COLO668 (cell line): ENCODE measurements around the gene MAST3.

Experiments used
- DNase-seq: peaks from one replicate; lab custom pipeline; 2025; ENCODE audit not compliant: unreplicated experiment; lab: John Stamatoyannopoulos, UW

Gene MAST3

DNA sequence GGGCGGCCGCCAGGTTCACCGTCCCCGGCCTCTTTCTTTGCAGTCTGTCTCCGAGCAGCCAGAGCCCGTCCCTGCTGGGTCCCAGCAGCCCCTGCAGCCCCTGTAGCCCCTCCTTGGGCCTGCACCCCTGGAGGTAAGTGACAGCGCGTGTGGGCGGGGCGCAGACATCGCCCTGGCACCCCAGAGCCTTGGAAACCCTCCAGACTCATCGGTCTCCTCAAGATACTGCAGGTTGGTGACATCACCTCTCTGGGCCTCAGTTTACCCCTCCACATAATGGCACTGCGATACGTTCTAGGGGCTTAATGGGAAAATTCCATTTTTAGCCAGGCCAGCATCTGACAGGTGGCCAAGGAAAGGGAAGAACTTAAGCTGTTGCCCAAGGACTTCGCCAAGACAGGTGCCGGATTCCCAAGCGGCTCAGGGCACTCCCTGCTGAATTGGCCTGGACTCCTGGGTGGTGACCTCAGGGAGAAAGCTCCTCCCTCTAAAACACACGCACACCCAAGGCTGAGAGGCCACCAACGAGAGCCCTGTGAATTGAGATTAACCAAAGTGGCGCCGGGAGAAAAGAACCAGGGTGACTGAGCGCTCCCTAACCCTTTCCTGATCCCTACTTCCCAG is 13.1 kb downstream of the MAST3 start:
- DNase-seq, result no peak

DNA sequence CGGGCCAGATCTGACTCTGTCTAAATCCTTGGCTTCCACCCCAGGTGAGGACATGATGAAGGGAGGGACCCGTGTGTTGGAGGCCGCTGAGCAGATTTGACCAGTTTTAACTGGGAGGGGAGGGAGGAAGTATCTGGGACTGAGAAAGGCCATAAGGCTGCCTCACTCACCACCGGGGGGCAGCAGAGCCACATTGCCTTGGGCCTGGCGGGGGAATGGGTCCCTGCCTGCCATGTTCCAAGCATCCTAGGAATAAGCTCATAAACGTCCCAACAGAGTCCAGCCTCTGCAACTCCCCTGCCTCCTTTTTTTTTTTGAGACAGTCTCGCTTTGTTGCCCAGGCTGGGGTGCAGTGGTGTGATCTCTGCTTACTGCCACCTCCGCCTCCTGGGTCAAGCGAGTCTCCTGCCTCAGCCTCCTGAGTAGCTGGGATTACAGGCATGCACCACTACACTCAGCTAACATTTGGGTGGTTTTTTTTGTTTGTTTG is 15.5 kb downstream of the MAST3 start:
- peak; percentile 87 for DNase-seq

DNA sequence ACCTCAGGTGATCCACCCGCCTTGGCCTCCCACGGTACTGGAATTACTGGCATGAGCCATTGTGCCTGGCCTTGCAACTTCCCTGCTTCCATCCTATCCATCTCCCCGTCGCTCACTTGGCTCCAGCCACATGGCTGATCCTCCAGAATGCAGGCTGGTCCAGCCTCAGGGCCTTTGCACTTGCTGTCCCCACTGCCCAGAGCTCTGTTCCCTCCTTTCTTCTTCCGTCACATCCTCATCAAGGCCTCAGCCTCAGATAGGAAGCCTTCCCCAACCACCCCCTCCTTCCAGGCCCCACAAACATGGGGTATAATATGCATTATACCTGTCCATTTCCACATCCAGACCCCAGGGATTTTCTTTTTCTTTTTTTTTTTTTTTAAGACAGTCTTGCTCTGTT is 16.2 kb downstream of the MAST3 start:
- DNase-seq, result no peak

DNA sequence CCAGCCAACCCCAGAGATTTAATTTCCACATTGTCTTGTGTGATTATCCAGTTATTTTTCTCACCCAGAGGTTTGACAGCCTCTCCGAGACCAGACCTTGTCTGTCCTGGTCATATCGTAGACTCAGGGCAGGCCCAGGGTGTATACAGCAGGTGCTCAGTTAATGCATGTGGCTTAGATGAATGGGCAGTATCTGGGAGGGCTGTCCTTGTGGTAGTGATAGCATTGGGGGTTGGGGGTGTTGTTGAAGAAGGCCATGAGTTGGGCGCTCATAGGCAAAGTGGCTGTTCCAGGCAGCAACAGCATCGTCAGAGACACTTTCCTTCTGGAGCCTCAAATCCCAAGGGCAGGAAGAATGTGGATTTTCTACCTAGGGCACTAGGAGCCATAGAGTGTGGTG is 16.9 kb downstream of the MAST3 start:
- DNase-seq, result no peak

DNA sequence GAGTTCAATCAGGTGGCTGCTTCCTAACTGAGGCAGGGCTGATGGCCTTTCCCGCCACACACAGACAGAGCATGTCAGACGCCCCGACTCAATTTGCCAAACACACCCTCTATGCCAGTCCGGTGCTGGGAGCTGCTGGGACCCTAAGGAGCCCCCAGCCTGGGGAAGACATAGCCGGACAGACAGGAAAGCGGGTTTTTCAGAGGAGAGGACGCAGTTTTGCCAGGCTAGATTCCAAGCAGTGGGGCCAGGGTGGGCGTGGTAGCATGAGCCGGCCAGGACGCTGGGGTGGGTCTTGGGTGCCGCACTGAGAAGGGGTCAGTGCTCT is 19.8 kb downstream of the MAST3 start:
- no peak for DNase-seq

DNA sequence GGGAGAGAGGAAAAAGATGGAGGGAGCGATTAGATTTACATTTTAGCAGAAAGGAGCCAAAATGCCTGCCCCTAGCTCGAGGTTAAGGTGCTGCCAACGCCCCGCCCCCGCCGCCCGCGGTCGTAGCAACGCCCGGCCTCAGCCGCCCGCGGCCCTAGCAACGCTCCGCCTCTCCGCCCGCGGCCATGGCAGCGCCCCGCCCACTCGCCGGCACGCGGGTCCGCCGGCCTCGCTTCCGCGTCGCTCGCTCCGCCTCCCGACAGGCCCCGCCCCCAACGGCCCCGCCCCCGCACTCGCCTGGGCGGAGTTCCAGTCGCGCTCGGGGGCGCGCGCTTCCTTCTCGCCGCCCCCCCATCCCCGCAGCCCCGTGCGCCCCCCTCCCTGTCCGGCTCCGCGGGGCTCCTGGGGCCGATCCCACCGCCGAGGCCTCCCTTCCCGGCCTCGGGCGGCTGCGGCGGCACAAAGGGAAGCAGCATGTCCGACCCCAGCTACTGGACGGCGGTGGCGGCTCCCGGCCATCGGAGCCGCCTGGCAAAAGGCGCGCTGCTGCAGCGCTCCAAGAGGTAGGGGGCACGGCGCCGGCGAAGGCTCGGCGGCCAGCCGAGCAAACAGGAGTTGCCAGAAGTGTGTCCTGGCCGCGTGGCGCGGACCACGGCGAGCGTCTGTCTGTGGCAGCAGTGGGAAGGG is 20.3 kb downstream of the MAST3 start:
- DNase-seq, result peak; percentile 94

DNA sequence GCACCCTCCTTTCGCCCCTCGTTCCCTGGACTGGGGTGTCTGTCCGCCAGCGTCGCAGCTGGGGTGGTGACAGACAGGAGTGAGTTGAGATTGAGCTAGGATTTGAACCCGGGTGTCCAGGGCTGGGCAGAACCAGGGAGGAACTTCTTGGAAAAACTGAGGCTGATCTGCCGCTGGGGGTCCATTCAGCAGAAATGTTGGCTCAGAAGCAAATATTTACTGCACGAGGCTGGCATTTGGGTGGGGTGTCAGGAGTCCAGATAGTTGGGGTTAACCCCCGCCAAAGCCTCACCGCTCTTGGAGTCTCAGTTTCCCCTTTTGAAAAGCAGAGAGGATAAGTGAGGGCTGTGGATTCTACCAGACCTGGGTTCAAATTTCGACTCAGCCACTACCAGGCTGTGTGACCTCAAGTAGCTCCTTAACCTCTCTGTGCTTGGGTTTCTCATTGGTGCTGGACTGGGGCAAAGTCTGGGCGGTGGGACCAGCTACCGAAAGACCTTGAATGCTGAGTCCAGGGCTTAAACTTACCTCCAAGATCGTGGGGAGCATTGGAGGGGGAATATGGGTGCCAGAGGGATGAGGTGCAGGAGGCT is 20.9 kb downstream of the MAST3 start:
- DNase-seq, result no peak

DNA sequence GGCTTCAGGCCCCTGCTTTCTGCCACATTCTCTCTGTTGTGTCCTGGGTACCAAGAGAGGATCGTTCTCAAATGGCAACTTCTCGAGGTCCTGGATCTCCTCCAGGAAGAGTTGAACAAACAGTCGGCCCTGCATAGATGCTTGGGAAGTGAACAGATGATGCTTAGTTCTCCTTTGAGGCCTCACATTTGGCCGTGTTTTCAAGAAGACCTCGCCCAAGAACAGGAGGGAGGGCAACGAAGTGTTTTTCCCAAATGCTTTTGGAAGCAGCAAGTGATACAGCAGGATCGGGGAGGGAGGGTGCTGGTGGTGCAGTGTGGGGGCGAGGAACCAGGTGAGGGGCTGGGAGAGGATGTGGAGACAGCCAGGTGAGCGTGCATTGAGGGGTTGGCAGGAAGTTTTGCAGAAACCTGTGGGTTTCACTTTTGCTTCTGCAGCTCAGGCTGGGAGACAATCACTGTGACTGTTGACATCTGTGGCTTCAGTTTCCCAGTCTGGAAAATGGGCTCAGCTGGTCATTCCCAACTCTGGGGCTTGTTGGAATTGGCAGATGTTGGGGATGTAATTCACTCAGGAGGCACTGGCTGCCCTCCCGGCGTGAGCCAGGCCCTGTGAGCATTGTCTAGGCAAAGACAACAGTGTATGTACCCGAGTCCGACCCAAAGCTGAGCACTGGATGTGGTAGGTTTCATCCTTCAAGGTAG is 21.6 kb downstream of the MAST3 start:
- no peak for DNase-seq

DNA sequence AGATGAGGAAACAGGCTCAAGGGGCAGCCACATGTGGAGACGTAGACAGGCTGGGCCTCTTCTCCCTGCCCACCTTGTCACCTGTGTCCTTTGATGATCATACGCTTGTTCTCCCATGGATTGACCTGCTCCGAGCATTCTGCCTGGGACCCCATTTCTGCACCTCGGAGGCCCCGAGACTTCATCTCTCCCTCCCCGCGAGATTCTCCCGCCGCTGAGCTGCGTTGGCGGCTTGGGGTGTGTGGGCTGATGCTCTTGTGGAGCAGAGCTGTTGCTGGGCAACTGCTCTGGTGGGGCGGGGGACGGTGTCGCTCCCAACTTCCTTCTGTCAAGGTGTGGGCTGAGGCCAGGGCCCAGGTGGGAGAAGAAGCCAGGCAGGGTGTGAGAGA is 22.1 kb downstream of the MAST3 start:
- DNase-seq, result no peak

DNA sequence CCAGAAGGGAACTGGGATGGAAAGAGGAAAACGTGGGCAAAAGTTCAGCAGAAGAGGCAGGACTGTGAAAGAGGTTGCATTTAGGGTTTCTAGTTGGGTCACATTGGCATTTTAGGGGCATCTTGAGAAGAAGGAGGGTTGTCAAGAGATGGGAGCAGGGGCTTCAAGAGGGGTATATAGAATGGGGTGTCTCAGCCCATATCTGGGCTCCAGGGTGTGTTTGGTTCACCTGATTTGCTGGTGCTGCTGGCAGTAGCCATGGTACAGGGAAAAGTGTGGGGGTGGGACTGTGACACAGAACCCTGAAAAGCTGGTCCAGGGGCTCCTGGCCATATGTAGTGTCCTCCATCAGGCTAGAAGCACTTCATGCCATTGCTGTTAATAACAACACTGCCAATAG is 22.5 kb downstream of the MAST3 start:
- DNase-seq, result no peak

DNA sequence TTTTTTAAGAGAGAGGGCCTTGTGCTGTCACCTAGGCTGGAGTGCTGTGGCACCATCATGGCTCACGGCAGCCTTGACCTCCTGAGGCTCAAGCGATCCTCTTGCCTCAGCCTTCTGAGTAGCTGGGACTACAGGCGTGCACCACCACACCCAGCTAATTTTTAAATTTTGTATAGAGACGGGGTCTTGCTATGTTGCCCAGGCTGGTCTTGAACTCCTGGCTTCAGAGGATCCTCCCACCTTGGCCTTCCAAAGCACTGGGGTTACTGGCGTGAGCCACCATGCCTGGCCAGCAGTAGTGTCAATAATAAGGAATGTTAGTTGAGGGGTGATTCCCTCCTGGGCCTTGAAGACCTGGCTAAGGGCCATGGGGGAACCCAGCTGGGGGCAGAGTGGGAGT is 23.6 kb downstream of the MAST3 start:
- DNase-seq, result no peak

DNA sequence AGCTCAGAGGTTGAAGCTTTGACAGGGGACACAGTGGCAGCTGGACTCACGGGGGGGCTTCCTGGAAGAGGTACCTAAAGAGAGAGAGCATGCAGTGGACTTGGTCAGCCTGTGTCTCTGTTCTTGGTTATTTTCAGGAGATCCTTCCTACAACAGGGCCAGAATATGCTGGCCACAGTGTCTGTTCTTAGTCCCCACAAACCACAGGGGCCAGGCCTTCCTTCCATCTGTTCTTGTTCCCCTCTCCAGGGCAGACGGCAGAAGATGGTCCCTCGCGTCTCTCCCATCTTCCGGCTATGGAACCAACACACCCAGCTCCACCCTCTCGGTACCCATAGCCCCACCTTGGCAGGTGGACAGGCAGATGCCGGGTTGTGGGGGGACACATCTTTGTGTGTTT is 24.8 kb downstream of the MAST3 start:
- no peak for DNase-seq

DNA sequence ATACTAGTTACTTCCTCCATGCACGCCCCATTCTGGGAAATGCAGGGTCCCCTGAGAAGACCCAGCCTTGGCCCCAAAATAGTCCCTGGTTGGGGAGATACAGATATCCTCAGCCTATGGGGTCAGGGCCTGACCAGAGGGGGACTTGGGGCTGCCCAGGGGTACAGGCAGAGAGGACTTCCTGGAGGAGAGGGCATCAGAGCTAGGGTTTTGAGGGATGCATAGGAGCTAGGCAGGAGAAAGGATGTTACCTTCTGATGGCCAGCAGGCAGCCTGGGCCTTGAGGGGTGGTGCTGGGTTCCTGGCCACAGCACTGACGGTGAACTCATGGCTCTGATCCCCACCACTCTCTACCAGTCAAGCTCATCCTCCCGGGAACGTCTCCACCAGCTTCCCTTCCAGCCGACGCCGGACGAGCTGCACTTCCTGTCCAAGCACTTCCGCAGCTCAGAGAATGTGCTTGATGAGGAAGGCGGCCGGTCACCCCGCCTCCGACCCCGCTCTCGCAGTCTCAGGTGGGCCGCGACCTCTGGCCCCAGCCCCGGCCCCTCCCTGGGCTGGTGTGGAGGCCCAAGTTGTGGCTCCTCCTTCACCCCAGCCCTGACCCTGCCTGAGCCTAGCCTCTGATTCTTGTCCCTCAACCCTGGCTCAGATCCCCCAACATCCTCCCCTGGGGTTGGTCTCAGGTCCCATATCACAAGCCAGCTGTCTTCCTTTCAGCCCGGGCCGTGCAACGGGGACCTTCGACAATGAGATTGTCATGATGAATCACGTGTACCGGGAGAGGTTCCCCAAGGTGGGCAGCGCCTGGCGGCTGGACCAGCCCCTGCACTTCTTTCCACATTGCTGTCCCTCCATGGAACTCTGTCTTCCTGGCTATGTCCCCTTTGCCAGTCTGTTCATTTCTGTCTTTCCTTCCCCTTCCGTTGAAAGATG is 25.6 kb downstream of the MAST3 start:
- no peak for DNase-seq

DNA sequence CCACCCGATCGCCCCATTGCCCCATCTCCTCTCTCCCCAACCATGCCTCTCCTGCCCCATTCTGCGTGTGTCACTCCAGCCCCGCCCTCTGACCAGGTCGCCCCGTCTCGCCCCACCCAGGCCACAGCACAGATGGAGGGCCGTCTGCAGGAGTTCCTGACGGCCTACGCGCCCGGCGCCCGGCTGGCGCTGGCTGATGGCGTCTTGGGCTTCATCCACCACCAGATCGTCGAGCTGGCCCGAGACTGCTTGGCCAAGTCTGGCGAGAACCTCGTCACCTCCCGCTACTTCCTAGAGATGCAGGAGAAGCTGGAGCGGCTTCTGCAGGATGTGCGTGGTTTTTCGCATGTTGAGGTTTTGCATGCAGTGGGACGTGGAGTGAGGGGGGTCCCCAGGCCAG is 26.2 kb downstream of the MAST3 start:
- DNase-seq, result no peak

DNA sequence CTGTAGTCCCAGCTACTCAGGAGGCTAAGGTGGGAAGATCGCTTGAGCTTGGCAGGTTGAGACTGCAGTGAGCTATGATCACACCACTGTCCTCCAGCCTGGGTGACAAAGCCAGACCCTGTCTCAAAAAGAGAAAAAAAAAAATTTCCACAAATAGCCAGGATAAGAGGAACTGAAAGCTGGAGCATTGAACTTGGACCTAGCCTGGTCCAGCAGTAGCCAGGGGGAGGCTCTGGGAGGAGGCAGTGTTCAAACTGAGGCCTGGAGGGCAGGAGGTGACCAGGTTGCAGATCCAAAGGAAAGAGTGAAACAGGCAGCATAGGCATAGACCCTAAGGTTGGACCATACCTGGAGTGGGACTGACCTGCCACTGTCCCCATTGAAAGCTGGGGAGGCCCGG is 28.5 kb downstream of the MAST3 start:
- DNase-seq, result no peak

DNA sequence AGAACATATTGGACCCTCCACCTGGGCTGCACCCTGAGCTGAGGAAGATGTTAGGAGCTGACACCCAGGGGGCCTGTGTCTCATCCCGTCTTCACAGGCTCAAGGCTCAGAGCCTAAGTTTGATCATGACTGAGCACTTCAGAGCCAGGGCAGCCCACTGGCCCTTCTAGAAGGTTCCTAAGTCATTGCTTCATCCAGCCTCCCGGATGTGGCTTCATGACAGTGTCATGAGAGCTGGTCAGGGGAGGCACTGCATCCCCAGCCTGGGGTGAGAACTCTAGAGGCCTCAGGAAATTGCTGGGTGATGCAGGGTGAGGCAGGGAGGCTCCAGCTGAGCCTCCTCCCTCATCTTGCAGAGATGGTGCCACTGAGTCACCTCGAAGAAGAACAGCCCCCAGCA is 30.5 kb downstream of the MAST3 start:
- DNase-seq, result no peak

DNA sequence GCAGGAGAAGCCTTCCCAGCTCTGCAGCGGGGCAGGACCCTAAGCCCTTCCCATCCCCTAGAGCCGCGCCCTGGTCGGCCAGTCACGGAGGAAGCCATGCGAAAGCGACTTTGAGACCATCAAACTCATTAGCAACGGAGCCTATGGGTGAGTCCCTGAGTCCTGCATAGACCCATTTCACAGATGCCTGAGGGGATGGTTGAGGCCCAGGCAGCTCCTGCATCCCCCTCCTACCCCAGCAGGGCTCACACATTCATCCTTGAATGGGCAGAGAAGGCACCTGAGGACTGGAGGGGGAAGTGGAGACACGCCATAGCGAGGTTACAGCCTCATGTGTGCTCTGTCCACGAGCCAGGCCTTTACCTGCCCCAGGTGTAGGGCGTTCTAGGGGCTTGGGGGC is 31.2 kb downstream of the MAST3 start:
- DNase-seq, result no peak

DNA sequence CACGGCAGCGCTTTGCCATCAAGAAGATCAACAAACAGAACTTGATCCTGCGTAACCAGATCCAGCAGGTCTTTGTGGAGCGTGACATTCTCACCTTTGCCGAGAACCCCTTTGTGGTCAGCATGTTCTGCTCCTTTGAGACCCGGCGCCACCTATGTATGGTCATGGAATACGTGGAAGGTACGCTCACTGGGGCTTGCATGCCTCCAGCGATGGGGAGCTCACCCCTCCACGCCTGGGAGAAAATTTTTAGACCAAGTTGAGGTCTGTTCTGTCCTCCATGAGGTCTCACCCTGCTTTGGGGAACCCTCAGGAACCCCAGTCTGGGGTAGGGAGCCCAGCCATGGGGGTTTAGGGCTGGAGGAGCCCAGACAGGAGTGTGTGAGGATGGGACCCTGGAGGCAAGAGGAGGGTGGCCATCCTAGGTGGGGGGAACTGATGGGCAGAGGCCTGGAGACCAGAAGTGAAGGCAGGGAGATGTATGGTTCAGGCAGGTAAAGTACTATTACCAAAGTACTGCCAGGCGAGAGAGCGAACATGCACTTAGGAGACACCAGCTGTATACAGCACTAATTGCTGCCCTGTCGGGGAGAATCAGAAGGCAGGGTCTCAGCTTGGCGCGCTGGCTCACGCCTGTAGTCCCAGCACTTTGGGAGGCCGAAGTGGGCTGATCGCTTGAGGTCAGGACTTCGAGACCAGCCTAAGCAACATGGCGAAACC is 33.1 kb downstream of the MAST3 start:
- DNase-seq, result peak; percentile 15

DNA sequence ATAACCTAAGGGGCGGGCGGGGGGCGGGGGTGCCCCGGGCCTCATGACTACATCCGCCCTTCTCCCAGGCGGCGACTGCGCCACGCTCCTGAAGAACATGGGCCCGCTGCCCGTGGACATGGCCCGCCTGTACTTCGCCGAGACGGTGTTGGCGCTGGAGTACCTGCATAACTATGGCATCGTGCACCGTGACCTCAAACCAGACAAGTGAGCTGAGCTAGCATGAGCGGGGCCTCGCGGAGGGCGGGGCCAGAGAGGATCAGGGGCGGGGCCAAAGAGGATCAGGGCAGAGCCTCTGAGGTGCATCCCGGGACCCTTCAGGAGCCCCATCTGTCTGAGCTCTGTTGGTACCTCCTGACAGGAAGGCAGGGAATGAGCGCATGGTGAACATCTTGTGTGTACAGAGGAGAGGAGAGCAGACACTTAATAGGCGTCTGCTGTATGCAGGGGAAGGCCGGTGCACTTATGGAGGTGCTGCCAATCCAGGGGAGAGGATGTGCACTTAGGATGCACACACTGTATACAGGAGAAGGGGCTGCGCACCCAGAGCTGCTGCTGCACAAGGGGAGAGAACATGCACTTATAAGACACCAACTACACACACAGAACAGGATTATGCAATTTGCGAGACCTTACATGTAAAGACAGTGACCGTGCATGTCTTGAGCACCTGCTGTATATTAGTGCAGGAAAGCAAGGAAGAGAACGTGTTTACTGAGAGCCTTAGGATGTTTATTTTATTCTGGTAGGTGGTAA is 34.4 kb downstream of the MAST3 start:
- DNase-seq, result no peak
